Esophagus muscularis mucosa (tissue), 4 donors: Measurements from ENCODE around the gene RXRB. TPM values are rescaled to one million over a fixed set of nuclear protein-coding genes. Genes with fewer than 3 reads are reported as not detected.

ENCODE experiments used
- DNase-seq: peaks from one replicate; pipeline ENCODE4 v3.0.0-alpha.2; 2017; ENCODE audit errors: extremely low spot score
- H3K27ac ChIP-seq, 4 donors: fragments of 200-600 bp; sonication (generic); replicated peaks in 1 of 4; 1 replicate in 3 of 4; 2 replicates in 1 of 4; pipeline ENCODE4 v1.5.1; 2016 to 2019; ENCODE audit warnings: mild to moderate bottlenecking in 1 of 4
- H3K27me3 ChIP-seq, 4 donors: fragments of 200-600 bp; sonication (generic); one replicate each; pipeline versions ENCODE4 v1.5.1 to v1.6.0; 2016 to 2019
- H3K36me3 ChIP-seq, 4 donors: fragments of 200-600 bp; sonication (generic); one replicate each; pipeline ENCODE4 v1.5.1; 2016 to 2019
- H3K4me1 ChIP-seq, 4 donors: fragments of 200-600 bp; sonication (generic); one replicate each; pipeline ENCODE4 v1.5.1; 2016 to 2019
- H3K4me3 ChIP-seq, 4 donors: fragments of 200-600 bp; sonication (generic); 1 replicate in 2 of 4; 2 replicates in 2 of 4; pipeline ENCODE4 v1.5.1; 2016 to 2019; ENCODE audit warnings: mild to moderate bottlenecking in 4 of 4, moderate library complexity in 1 of 4
- H3K9me3 ChIP-seq, 4 donors: fragments of 200-600 bp; sonication (generic); 1 replicate in 3 of 4; 2 replicates in 1 of 4; pipeline ENCODE4 v1.5.1; 2016 to 2019
- CTCF ChIP-seq, 3 experiments: fragments of 200-600 bp in 2 of 3; fragments of 450-650 bp in 1 of 3; sonication (generic) in 2 of 3; IDR thresholded peaks; one replicate each; pipeline ENCODE4 v1.5.1; 2017 to 2019; ENCODE audit warnings: antibody characterized with exemption in 3 of 3, mild to moderate bottlenecking in 2 of 3, moderate library complexity in 1 of 3
- EP300 ChIP-seq: sonication (generic); formaldehyde crosslinking; IDR thresholded peaks from one replicate; pipeline ENCODE4 v1.6.1; 2017; ENCODE audit warnings: antibody characterized with exemption
- POLR2A ChIP-seq: fragments of 450-650 bp; IDR thresholded peaks from one replicate; pipeline ENCODE4 v1.6.1; 2017; ENCODE audit warnings: antibody characterized with exemption, moderate library complexity, mild to moderate bottlenecking, low read depth
- POLR2AphosphoS5 ChIP-seq, 2 donors: sonication (generic); formaldehyde crosslinking; IDR thresholded peaks; one replicate each; pipeline ENCODE4 v1.6.1; 2017; ENCODE audit warnings: antibody characterized with exemption in 2 of 2
- WGBS: methylation state at CpG from one replicate; pipeline ENCODE4 v1.1.5; 2018; 5-methylcytosine and 5-hydroxymethylcytosine counted together
- intact Hi-C: fragments of 100-400 bp; cut with DNase I; formaldehyde crosslinking; loops from one replicate; pipeline ENCODE4 v1.15.1; 2023
- total RNA-seq, 4 donors: library from RNA; depleted of rRNA; stranded (reverse); fragments of >200 nt; gene quantifications; one replicate each; pipeline versions ENCODE4 v1.1.0 to v1.2.1, GENCODE V29; 2016

RXRB gene
- total RNA-seq, 4 donors from 2014 or later, result 21.5 to 34.1 (median 32.2) TPM

DNA sequence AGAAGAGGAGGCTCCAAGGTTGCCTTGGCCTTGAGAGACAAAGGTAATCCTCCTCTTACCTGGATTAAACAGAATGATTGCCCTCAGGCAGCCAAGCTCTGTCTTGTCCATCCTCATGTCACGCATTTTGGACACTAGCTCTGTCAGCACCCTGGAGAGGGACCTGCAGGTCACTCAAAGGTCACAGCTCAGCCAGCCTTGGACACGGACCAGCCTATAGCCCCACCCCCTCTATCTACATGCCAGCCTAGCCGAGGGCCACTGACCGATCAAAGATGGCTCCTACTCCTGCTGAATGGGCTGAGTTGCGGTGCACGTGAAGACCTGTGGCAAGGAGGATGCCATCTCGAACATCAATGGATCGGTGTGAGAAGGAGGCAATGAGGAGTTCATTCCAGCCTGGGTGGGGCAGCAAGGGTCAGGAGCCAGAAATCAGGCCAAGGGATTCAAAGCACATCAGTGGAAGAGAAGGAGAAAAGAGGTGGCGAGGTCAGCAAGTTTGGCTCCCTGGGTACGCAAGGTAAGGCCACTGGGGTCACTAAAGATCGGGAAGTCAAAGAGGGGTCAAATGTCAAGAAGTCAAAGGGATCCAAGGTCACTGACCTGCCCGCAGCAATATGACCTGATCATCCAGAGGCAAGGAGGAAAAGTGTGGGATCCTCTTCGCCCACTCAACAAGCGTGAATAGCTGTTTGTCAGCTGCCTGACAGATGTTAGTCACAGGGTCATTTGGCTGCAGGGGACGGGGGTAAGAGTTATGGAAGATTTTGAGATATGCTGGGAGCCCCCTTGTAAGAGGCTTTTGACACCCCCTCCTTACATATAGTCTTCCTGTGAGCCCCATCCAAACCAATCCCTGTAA is 4.9 kb downstream of the RXRB start:
- Histone ChIP-seq H3K36me3 (peaks cover 25 to 47% (median 42%) of the 10 kb centered on the region in 4 donors), H3K27me3 (peaks cover 0 to 19% (median 2%) of the 10 kb centered on the region in 4 donors), H3K9me3 (no peaks in the 10 kb centered on the region), H3K27ac (no peak overlapping the region), H3K4me3 (no peak overlapping the region), H3K4me1 (peaks cover 39 to 62% (median 52%) of the 10 kb centered on the region in 4 donors)
- no peak for DNase-seq
- intact Hi-C loops, result loop anchor here (5.0 kb wide), 1 partner anchor 33 kb away; no protein-coding TSS in a partner anchor
- WGBS, result 84% methylated on average over 14 of the region's 15 CpGs
- TF ChIP-seq EP300 (no peak), POLR2A (no peak), CTCF (IDR thresholded peaks at IDR 0.05) (no peak)

DNA sequence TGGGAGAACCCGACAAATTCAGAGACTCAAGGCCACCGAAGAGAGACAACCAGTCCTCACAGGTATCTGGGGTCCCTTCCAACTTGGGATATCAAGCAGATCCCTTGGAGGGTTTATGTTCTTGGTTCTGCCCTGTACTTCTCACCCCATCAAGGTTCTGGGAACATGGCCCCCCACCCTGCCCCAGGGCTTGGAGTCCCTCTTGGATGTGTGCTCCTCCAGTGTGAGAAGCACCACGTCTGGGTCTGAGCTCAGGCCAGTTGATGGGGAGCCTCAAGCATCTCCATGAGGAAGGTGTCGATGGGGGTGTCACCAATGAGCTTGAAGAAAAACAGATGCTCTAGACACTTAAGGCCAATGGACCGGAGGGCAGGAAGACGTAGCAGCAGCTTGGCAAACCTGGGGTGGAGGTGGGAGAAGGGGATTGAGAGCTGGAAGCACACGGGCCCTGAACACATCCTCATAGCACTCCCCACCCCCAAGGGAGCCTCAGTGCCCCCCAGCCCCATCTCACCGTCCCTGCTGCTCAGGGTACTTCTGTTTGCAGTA is 6.0 kb downstream of the RXRB start:
- Histone ChIP-seq H3K36me3 (peaks cover 25 to 47% (median 42%) of the 10 kb centered on the region in 4 donors), H3K27me3 (peaks cover 0 to 29% (median 5%) of the 10 kb centered on the region in 4 donors), H3K4me3 (no peak overlapping the region), H3K4me1 (peaks cover 38 to 58% (median 49%) of the 10 kb centered on the region in 4 donors), H3K27ac (no peak overlapping the region), H3K9me3 (no peaks in the 10 kb centered on the region)
- TF ChIP-seq POLR2AphosphoS5 (IDR thresholded peaks at IDR 0.05) (no peak), EP300 (no peak), CTCF (IDR thresholded peaks at IDR 0.05) (no peak), POLR2A (no peak)
- intact Hi-C loops, result loop anchor here (5.0 kb wide), 1 partner anchor 53 kb away; no protein-coding TSS in a partner anchor
- DNase-seq, result no peak
- WGBS, result 69% methylated on average over 8 of the region's 8 CpGs

DNA sequence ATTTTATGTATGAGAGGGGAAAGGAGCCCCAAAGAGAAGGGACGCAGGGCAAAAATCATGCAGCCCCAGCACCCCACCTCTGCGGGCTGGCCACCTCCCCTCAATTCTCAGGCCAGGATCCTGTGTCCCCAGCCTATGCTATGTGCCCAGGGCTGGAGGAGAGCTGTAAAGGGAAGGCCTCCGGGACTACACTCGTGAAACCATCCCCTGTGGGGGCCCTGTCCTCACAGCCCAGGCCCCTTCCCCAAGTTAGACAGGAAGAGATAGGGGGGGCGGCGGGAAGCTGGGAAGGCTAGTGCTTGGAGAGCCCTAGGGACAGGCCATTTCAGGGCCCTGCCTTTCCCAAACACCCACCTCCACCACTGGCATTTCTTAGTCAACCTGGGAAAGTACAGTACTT is 6.8 kb downstream of the RXRB start:
- DNase-seq, result no peak
- peak overlapping the region; percentile 53 to 74 (median 62) for H3K27ac ChIP-seq
- H3K4me1 ChIP-seq, result peaks cover 30 to 49% (median 40%) of the 10 kb centered on the region in 4 donors
- 67% methylated on average over 2 of the region's 6 CpGs for WGBS
- no peak for TF ChIP-seq POLR2A
- no peak for TF ChIP-seq POLR2AphosphoS5 (IDR thresholded peaks at IDR 0.05)
- no peak for TF ChIP-seq CTCF (IDR thresholded peaks at IDR 0.05)
- TF ChIP-seq EP300, result no peak
- intact Hi-C loops, result loop anchor here (5.0 kb wide), 1 partner anchor 54 kb away; no protein-coding TSS in a partner anchor
- peaks cover 0 to 37% (median 5%) of the 10 kb centered on the region in 4 donors for H3K27me3 ChIP-seq
- H3K36me3 ChIP-seq, result peaks cover 25 to 47% (median 42%) of the 10 kb centered on the region in 4 donors
- no peaks in the 10 kb centered on the region for H3K9me3 ChIP-seq
- peak overlapping the region; percentile 48 to 55 (median 52) for H3K4me3 ChIP-seq

GRCh38 chr6:33192671-33193602 is 7.5 kb downstream of the RXRB start:
- DNase-seq, result no peak
- Histone ChIP-seq H3K27ac (peak overlapping the region; percentile 53 to 74 (median 62)), H3K4me1 (peaks cover 24 to 42% (median 34%) of the 10 kb centered on the region in 4 donors), H3K36me3 (peaks cover 25 to 44% (median 40%) of the 10 kb centered on the region in 4 donors), H3K9me3 (no peaks in the 10 kb centered on the region), H3K27me3 (peaks cover 0 to 44% (median 5%) of the 10 kb centered on the region in 4 donors), H3K4me3 (peak overlapping the region; percentile 48 to 55 (median 52))
- TF ChIP-seq POLR2A (no peak), EP300 (no peak), POLR2AphosphoS5 (IDR thresholded peaks at IDR 0.05) (no peak), CTCF (IDR thresholded peaks at IDR 0.05) (no peak)
- WGBS, result 4% methylated on average over 25 of the region's 72 CpGs
- intact Hi-C loops, result loop anchor here (5.0 kb wide), 1 partner anchor 54 kb away; no protein-coding TSS in a partner anchor
